Right ventricle myocardium inferior (tissue), 1 donor: ENCODE results near the gene P2RX7. TPM values are rescaled to one million over a fixed set of nuclear protein-coding genes. Genes with fewer than 3 reads are reported as not detected.

ENCODE experiments used
- ATAC-seq: fragments of 200-7000 bp; cut with Tn5 transposase; one replicate; pipeline ENCODE4 v1.9.1; 2020; ENCODE audit warnings: mild to moderate bottlenecking, moderate library complexity
- DNase-seq: peaks from one replicate; pipeline ENCODE4 v3.0.0; 2021; ENCODE audit errors: missing footprints
- intact Hi-C: fragments of 100-400 bp; cut with DNase I; formaldehyde crosslinking; loops from one replicate; pipeline ENCODE4 v1.11.0; 2022
- long read RNA-seq: library from polyadenylated mRNA; unstranded; transcript quantifications from one replicate; pipeline ENCODE4 v2.0.0, GENCODE V29; 2021
- total RNA-seq: library from RNA; stranded (reverse); fragmentation: NEBNext Ultra II Directional; extraction: Animal tissue kit (Norgen Biotek cat#: 25700); gene quantifications from one replicate; pipeline ENCODE4 v1.2.1, GENCODE V29; 2021
- donor health status: DM: no; HTN: yes; CAD: no; lungs with severe emphysema.

P2RX7 gene
- total RNA-seq: 2.0 TPM
- long read RNA-seq: 0 reads

DNA sequence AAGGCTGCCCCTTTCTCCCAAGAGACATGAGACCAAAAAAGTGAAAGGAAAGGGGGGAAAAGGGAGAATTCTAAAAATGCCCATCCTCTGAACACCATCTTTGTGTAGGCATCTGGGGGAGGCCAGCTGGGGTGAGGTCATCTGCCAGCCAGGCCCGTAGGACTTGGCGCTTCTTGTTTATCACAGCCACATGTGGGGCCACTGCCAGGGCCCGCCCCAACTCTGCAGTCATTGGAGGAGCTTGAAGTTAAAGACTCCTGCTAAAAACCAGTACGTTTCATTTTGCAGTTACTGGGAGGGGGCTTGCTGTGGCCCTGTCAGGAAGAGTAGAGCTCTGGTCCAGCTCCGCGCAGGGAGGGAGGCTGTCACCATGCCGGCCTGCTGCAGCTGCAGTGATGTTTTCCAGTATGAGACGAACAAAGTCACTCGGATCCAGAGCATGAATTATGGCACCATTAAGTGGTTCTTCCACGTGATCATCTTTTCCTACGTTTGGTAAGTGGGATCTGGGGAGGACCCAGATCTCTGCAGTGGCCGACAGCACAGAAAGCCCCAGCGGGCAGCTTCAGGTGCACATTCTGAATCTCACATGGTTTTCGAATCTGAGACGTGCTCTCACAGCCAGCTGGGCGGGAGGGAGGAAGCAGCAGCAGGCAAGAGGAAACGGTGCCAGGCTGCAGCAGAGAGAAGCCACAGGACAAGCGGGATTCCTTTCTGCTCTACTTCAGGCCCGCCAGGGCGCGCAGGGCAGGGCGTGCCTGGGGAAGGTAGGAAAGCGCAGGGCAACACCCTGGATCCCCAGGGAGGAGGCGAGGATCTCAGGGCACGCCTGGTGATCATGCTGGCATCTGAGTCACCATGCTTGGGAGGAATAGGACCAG is at the start of gene P2RX7:
Gene P2RX7 (plus strand): TSS at position 276 of the 881 bp plus-strand sequence. CDS start 95 bp downstream, at position 371.
- DNase-seq (peak; percentile 90), ATAC-seq (peak; percentile 70)
- intact Hi-C loops: no loop called here

DNA sequence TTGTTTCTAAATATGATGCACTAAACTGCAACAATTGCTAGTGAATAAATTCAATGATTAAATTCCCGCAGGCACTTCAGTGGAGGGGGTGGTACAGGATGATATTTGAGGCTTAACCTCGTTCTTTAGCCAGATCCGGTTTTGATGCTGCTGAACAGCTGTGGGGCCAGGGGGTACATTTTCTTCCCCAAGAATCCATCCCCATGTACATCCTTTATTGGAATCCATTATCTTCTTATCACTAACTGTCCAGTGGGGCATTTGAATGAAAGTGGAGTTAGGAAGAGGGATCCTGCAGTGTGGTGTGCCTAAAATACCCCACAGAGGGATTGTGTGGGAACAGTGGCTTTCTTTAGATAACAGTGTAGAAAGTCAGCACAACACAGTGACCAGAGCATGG is 48.4 kb upstream of the P2RX7 start:
- ATAC-seq (no peak), DNase-seq (no peak)
- intact Hi-C loops: no loop called here

DNA sequence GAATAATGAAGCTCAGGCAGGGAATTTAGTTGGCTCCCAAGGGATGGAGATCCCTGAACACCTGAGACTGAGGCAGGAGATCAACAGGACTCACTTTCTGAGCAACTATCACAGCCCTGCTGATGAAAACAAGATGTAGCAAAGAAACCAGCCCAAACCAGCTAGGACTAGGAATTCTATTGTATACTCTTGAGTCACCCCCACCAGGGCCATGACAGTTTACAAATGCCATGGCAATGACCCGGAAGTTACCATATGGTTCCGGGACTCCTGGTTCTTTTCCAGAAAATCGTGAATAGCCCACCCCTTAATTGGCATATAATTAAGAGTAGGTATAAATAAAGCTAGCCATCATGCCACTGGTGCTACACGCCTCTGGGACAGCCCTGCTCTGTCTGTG is 47.6 kb upstream of the P2RX7 start:
- DNase-seq: no peak
- no peak for ATAC-seq
- intact Hi-C loops: no loop called here

DNA sequence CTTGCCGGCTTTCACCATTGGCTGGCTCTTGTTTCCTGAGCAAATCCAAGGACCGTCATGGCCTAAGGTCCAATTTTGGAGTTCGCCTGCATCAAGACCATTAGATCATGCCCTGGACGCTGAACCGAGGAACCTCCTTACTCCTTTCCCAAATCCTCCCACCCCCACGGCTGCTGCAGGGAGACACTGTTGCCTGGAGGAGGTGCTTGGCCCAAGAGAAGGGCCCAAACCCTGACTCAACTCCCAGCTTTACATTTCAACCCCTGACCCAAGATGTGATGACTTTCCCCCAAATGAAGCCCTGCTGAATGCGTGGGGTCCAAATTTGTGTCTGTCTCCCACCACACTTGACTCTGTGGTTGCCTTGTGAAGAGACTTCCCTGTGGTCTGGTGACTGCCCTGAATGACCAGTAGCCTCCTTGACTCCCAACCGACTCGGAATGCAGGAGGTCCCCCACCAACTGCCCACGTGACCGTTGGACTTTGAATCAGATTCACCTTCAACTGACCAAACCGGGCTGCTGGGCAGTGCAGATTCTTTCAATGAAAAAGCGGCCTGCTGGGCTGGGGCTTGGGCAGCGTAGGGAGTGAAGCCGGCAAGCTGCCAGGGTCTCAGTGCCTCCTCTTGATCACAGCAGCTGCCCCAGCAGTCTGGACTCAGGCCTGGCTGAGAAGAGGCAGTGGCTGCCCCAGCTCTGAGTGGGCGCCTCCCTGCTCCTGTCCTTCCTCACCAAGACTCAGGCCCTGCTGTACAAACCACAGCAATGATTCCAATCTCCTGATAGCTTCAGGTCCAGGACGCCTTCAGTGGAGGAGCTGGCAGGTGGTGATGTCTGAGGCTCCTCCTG is 46.9 kb upstream of the P2RX7 start:
- intact Hi-C loops: no loop called here
- ATAC-seq: no peak
- no peak for DNase-seq

DNA sequence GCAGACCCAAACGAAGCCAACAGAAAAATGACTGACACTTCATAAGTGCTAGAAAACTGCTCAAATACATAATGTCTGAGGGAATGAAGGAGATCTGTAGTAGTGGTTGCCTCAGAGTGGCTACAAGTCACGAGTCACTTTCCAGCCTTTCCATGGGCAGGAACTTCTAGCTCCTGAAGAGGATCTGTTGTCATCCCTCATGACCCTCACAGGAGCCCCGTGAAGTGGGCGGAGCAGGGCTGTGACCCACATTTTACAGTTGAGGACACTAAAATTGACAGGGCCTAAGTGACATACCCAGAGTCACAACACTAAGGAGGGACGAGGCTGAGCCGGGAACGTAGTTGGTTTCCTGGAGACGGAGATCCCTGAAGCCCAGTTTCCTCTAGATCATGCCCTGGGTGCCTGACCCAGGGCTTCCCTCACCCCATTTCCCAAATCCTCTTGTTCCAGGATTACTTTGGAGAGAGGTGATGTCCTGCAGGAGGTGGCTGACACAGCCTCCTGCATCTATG is 45.8 kb upstream of the P2RX7 start:
- intact Hi-C loops: no loop called here
- ATAC-seq (no peak), DNase-seq (no peak)

DNA sequence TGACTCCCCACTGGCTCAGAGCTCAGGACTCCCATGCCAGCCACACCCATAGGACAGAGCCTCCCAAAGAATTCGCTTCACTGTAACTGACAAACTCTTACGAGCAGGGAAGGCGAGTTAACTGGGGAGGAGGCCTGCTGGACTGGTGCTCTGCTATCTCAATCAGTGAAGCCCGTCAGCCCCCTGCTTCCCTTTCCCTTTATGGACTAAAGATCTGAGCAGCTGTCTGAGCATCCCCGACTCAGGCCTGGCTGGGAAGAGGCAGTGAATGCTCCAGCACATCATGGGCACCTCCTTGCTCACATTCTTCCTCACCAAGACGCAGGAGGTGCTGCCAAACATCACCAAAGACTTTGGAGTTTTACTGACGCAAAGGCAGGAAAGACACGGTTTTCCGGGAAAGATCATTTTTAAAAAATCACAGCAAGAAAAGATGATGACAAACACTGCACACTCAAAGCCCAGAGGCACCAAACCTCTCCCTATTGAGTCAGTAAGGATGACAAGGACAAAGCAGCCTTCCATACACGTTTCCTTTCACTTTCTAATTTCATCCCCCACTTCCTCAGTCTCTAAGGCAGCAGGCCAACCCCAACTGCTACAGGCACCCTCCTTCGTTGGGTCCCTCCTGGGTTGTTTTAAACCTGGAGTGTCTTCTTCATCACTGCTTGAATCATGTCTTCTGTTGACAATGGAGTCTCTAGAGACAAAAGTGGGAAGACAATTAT is 45.0 kb upstream of the P2RX7 start:
- DNase-seq (no peak), ATAC-seq (no peak)
- intact Hi-C loops: no loop called here

DNA sequence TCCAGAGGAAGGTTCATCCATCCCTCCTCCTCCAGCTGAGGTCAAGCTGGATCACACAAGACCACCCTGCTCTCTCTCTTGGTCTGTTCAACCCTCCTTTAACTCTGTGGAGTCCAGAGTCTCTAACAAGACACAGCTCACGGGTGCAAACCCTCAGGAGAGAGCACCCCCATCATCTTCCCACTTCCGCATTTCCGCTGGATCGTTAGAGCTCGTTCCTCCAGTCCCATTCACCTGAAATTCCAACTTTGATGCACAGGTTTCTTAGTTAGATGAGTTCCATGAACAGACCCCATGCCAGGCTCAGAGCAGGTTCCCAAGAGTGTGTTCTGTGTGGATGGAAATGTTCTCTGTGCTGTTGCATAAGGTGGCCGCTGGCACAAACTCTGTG is 44.5 kb upstream of the P2RX7 start:
- intact Hi-C loops: no loop called here
- ATAC-seq (no peak), DNase-seq (no peak)

DNA sequence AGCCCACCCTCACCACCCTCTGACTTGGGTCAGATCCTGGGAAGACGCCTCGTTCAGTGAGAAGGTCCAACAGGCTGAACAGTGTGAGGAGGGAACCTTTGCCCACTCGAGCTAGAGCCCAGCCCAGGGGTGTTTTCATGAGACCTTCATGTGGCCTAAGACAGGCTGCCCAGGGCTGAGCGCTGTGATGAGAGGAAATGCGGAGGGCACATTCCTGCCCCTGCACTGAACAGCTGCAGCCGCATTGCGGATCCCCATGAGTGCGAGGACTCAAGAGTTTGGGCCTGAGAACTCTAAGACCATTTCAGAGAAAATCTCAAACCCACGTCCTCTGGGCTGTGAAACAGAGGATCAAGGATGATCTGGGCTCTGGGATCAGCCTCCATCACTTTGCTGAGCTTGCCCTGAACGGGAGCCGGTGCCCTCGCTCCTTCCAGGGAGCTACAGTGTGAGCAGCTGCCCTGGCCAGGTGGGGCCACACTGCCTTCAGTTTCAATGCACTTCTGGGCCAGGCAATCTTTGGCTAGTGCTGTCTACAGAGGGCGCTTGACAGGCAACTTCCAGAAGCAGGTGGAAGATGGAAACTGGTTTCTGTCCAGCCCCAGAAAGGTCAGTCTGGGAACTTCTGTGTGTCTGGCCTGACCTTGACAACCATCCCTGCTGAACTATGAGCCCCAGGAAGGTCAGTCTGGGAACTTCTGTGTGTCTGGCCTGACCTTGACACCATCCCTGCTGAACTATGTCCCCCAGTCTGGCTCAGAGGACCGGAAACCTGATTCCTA is 43.5 kb upstream of the P2RX7 start:
- intact Hi-C loops: no loop called here
- DNase-seq (no peak), ATAC-seq (no peak)

DNA sequence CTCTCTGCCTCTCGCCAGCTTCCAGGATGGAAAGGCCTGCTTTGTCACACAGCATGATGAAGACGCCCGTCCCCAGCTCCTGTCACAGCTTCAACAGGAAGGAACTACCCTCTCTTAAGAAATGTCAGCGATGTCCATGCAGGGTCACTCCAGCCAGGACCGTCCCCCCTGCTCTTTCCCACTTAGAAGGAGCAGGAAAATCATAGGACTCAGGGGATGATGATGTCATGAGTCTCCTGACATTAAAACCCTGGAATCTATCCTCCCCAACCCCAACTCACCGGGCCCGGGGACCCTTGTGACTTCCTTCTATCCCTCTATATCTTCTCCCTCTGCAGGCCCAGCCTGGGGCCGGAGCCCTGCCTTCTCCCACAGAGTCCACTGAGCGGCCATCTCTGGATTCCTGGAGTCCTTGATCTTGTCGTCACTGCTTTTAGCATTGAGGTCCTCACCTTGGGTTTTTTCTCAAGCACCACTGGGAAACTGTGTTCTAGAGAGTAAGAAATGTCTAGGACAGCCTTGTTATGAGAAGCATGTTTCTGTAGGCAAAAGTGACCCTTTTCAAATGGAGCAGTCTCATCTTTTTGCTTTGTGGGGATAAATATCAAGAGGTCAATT is 42.8 kb upstream of the P2RX7 start:
- ATAC-seq (no peak), DNase-seq (no peak)
- intact Hi-C loops: no loop called here

DNA sequence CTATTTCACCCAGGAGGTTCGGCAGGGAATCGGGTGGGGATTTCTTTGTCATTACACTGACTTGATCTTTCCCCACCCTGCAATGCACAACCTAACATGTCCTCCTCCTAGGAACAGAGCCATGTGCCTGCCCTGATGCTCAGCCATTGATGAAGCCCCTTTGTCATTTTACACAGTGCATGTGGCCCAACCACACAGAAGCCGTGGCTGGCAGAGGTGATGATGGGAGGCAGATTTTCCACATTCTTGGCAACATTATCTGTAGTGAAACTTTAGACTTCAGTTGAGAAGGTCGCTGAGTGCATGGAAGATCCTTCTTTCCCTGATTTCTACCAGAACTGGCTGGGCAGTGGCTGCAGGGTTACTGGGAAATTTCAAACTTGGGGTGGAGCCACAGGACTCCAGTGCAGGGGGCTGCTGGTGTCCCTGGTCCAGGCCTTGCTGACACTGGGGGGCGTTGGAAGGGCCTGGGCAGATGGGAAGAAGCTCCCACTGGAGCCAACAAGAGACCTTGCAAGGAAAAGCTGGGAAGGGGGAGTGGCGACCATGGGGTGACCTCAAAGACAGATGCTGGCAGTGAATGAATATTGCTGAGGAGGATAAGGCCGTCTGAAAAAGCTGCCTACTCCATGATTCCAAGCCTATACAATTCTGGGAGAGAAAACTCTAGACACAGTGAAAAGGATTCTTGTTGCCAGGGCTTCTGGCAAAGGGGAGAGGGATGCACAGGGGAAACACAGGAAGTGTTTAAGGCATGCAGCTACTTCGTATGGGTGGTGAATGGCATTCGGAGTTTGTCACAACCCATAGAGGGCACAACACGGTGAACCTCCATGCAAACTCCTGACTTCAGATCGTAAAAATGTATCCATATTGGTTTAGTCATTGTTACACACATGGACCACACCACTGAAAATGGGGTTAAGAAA is 41.8 kb upstream of the P2RX7 start:
- intact Hi-C loops: no loop called here
- no peak for DNase-seq
- no peak for ATAC-seq

DNA sequence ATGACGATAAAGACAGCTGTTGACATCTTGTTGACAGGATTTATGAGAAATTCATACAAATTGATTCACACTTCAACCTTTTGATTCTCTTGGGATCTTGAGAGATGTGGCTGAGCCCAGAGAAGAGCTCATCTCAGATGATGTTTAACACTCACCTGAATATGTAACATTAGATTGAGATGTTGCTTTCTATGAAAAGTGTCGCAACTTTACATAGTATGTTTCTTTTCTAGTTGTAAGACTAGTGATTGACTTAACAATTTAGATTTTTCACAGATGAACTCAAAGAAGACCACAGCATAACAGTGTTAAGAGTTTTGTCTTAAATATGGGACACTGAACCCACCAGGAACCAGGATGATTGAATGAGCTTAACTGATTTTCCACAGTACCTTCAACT is 40.6 kb upstream of the P2RX7 start:
- intact Hi-C loops: no loop called here
- DNase-seq: no peak
- ATAC-seq: no peak

DNA sequence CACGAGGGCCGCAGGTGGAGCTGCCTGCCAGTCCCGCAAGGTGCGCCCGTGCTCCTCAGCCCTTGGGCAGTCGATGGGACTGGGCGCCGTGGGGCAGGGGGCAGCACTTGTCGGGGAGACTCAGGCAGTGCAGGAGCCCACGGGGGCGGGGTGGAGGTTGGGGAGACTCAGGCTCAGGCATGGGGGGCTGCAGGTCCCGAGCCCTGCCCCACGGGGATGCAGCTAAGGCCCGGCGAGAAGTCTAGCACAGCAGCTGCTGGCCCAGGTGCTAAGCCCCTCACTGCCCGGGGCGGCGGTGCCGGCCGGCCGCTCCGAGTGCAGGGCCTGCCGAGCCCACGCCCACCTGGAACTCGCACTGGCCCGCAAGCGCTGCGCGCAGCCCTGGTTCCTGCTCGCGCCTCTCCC is 39.2 kb upstream of the P2RX7 start:
- DNase-seq (no peak), ATAC-seq (no peak)
- intact Hi-C loops: no loop called here

DNA sequence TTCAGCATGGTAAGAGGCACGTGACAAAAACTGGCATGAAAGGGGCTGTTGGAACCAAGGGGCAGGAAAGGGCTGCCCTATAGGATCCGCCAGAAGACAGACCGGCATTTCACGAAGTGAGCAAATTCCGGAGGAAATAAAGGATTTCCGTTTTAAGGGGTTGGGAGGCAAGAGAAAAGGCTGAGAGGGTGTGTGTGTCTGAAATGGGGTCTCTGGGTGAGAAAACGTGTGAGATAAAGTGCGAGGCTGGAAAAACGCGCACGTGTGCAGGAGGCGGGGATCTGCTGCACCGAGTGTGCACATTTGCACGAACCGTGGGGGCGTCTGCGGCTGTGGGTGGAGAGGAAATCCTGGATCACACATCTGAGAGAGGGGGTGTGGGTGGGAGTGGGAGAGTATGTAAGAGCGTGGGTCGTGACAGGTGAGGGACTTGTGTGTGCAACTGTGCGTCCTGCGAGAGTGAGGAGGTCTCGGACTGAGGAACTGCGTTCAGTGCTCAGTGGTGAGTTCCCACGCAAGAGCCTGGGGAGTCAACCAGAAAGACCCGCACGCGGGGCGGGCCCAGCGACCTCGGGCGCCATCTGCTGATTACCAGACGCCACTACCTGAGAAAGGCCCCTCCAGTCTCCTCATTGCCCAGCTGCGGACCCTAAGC is 37.0 kb upstream of the P2RX7 start:
- ATAC-seq (peak; percentile 88), DNase-seq (peak; percentile 89)
- intact Hi-C loops: loop anchor here (5.0 kb wide), 2 partner anchors 33 to 513 kb away; partner anchors contain the start of gene POP5

DNA sequence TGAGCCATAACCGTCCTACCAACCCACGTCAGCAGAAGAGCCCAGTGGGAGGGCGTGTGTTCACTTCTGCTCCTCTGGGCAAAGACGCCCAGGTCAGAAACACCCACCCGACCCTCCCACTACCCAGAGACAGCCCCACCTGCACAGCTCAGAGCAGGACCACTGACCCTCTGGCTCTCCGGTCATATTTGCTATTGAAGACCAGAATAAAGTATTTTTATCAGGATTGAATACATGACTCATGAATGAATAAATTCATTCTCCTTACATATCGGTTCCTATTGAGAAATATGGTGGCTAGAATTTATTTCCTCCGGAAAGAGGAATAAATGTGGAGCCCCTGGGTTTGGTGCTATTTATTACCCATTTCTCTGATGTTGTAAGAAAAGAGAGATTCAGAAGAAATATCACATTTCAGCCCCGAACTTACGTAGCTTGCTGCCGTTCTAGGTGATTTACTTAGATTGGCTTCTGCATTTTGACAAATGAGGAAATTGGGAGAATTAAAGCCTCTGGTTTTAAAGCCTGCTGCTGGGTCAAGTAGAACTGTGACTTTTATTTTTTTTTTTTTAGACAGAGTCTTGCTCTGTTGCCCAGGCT is 36.4 kb upstream of the P2RX7 start:
- ATAC-seq: peak; percentile 13
- intact Hi-C loops: loop anchor here (5.0 kb wide), 2 partner anchors 34 to 514 kb away; partner anchors contain the start of gene POP5
- DNase-seq: no peak

DNA sequence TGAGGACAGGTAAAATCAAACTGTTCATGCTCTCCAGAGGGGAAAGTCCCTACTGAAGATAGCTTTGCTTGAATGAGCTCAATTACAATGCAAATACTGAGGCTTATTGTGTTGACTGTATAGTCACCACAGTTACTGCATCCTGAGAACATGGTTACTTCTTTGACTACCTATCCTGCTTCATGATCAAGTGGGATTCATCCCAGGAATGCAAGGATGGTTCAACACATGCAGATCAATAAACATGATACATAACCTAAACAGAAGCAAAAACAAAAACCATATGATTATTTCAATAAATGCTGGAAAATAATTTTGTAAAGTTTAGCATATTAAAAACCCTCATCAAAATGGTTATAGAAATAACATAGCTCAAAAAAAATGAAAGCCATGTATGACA is 32.9 kb upstream of the P2RX7 start:
- no peak for ATAC-seq
- intact Hi-C loops: loop anchor here (5.0 kb wide), 2 partner anchors 37 to 517 kb away; partner anchors contain the start of gene POP5
- no peak for DNase-seq

DNA sequence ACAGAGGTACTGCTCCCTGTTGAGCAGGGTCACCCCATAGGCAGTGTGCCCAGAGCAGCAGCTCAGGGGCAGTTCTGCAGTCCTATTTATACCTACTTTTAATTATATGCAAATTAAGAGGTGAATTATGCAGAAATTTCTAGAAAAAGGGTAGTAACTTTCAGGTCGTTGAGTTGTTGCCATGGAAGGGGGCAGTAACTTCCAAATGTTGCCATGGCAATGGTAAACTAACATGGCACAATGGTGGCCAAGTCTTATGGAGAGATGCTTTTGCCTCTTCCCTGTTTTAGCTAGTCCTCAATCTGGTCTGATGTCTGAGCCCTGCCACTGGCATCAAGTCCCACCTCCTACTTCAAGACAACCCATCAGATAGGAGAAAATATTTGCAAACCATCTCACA is 30.4 kb upstream of the P2RX7 start:
- no peak for ATAC-seq
- intact Hi-C loops: no loop called here
- no peak for DNase-seq
